Measurements from ENCODE around the gene OCSTAMP.

Gene OCSTAMP

DNA sequence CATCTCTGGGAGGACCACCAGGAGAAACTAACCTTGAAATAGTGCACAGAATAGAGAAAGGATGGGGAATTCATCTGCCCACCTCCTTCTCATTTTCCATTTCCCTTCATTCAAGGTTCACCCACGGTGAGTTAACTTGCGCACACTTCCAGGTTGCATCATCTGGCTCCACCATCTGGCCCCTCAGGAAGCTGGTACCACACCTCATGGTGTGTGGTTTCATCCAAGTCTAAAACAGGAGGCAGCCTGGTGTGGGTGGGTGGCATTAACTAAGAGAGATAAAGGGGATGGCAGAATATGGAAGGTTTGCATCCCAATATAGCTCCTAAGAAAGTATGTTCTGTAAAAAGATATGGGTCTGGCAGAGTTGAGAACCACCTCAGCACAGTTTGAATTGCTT, 40.9 kb downstream of the OCSTAMP start:
- DNase-seq, result no peak

DNA sequence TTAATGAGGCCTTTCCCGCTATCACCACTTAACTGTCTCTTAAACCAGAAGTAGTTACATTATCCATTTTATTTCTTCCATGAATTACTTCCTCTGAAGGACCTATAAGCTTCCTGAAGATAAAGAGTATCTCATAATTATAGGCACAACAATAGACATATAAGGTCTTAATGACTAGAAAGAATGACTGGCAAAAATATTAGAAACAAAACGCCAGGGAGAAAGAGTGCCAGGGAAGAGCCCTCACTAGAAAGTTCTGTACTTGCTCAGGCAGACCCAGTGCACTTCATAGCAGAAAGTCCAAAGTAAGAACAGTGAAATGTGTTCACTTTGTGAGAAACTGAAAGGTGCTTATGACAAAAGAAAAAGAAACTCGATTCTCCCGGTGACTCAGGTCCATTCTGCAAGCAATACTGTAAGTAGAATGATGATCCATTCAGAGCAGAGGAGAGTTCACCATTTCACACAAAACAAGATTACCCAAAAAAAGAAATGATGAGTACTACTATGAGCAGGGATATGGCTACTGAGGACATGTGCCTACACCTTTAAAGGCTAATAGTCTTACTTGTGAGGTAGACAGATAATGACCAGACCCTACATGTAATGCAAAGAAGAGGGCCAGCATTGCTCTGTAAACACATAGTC, 42.6 kb downstream of the OCSTAMP start:
- DNase-seq, result no peak

DNA sequence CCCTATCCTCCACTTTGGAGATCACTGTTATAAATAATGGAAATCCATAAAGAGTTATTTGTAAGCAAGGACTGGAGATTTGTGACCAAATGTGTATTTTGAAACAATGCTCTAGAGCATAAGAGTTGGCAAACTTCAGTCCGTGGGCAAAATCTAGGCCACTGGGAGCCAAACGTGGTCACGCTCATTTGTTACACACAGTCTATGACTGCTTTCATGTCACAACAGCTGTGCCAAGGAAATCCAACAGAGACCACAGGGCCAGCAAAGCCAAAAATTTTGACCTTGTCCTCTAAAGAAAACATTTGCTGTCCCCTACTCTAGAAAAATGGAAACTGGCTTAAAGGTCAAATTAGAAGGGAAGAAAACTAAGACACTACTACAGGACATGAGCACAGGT, 44.9 kb downstream of the OCSTAMP start:
- no peak for DNase-seq

DNA sequence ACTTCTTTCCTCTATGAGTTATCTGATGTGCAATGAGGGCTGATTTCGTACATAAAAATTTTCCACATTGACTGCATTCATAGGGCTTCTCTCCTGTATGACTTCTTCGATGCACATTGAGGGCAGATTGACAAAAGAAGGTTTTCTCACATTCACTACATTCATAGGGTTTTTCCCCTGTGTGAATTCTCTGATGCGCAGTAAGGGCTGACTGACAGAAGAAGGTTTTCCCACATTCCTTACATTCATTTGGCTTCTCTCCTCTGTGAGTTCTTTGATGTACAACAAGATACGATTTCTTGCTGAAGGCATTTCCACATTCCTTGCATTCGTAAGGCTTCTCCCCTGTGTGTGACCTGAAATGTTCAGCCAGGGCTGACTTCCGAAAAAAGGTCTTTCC, 48.5 kb downstream of the OCSTAMP start:
- no peak for DNase-seq

DNA sequence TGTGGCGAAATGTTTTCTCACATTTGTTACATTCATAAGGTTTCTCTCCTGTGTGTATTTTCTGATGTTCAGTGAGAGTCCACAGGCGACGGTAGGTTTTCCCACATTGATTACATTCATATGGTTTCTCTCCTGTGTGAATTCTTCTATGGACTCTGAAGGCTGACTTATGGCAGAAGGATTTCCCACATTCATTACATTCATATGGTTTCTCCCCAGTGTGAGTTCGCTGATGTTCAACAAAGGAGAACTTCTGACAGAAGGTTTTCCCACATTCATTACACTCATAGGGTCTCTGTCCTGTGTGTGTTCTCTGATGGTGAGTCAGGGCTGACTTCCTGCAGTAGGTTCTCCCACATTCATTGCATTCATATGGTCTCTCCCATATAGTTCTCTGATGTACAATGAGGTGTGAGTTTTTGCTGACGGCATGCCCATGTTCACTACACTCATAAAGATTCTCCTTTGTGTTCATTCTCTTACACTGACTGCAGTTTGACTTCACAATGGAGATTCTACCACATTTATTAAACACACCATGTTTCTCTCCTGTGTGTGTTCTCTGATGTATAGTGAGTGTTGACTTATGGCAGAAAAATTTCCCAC, 49.0 kb downstream of the OCSTAMP start:
- no peak for DNase-seq

DNA sequence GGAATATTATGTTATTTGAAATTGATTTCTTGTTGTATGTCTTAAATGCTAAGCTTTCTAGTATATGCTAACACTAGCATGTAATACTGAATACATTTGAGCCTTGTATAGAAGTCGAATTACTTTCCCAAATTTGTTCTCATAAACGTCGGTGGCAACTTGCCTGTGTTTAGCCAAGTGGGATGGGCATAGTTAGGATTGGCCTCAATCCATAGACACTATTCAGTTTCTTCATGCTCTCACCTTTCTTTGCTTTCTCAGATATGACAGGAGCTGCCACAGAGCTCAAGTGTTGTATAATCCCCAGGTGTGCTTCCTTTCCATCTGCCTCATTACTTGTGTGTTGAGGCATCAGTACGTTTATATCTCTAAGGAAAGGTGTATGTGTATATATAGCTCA, 56.4 kb downstream of the OCSTAMP start:
- no peak for DNase-seq

DNA sequence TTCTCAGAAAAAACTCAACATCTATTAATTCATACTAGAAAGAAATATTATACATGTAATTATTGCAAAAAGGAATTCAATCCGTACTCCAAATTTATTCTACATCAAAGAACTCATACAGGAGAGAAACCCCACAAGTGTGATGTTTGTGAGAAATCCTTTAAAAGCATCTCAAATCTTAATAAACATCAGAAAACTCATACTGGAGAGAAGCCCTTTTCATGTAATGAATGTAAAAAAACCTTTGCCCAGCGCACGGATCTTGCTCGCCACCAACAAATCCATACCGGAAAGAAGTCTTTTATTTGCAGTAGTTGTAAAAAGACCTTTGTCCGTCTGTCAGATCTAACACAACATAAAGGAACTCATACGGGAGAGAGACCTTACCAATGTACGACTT, 59.1 kb downstream of the OCSTAMP start:
- no peak for DNase-seq

Data from stimulated activated CD4-positive, alpha-beta T cell treated with anti-CD3 and anti-CD28 coated beads, Interleukin-4, amount 100 ng/mL, for 4 hours (primary cell).